Measurements from ENCODE around the gene OR10J1. TPM values are rescaled to one million over a fixed set of nuclear protein-coding genes. Genes with fewer than 3 reads are reported as not detected.

Gene OR10J1
- not detected in 2 replicates for total RNA-seq (2014; rRNA removed; shearing (Covaris generic))

- no peak for DNase-seq (ENCODE audit: low read depth in 1 of 2, low spot score in 2 of 2)
- Histone ChIP-seq H3K27ac (no peak within 1 kb of the TSS), H3K9me3 (replicated peaks) (no peaks in the 10 kb centered on the region), H3K27me3 (replicated peaks) (no peaks in the 10 kb centered on the region), H3K36me3 (no peaks in the 10 kb centered on the region), H3K4me1 (replicated peaks) (no peaks in the 10 kb centered on the region), H3K4me3 (no peak within 1 kb of the TSS)
Measured at GRCh38 chr1:159439422-159439821, at the start of gene OR10J1. TSS of gene OR10J1 (plus strand) at chr1:159439722. CDS start at chr1:159439792, 70 bp downstream.

- H3K4me1 ChIP-seq (replicated peaks), result no peaks in the 10 kb centered on the region
- no peak for DNase-seq (ENCODE audit: low read depth in 1 of 2, low spot score in 2 of 2)
- no peaks in the 10 kb centered on the region for H3K36me3 ChIP-seq
- no peak overlapping the region for H3K4me3 ChIP-seq
- no peaks in the 10 kb centered on the region for H3K9me3 ChIP-seq (replicated peaks)
- no peak overlapping the region for H3K27ac ChIP-seq
- no peaks in the 10 kb centered on the region for H3K27me3 ChIP-seq (replicated peaks)
Measured at GRCh38 chr1:159406821-159407220, 32.7 kb upstream of the OR10J1 start.

- no peak for DNase-seq (ENCODE audit: low read depth in 1 of 2, low spot score in 2 of 2)
- Histone ChIP-seq H3K36me3 (no peaks in the 10 kb centered on the region), H3K4me3 (no peak overlapping the region), H3K4me1 (replicated peaks) (no peaks in the 10 kb centered on the region), H3K9me3 (replicated peaks) (no peaks in the 10 kb centered on the region), H3K27me3 (replicated peaks) (no peaks in the 10 kb centered on the region), H3K27ac (no peak overlapping the region)
Measured at GRCh38 chr1:159408862-159409400, 30.6 kb upstream of the OR10J1 start.

- Histone ChIP-seq H3K27me3 (replicated peaks) (no peaks in the 10 kb centered on the region), H3K4me1 (replicated peaks) (no peaks in the 10 kb centered on the region), H3K36me3 (no peaks in the 10 kb centered on the region), H3K4me3 (no peak overlapping the region), H3K27ac (no peak overlapping the region), H3K9me3 (replicated peaks) (peaks cover 4% of the 10 kb centered on the region)
- DNase-seq (ENCODE audit: low read depth in 1 of 2, low spot score in 2 of 2), result no peak
Measured at GRCh38 chr1:159421821-159422220, 17.7 kb upstream of the OR10J1 start.

- 0 out of 2 replicates have a peak, but pooled peaks cover 2% of the 10 kb centered on the region for H3K9me3 ChIP-seq (replicated peaks)
- peak overlapping the region; percentile 49 for H3K27ac ChIP-seq
- no peaks in the 10 kb centered on the region for H3K36me3 ChIP-seq
- no peak for DNase-seq (ENCODE audit: low read depth in 1 of 2, low spot score in 2 of 2)
- no peaks in the 10 kb centered on the region for H3K27me3 ChIP-seq (replicated peaks)
- peaks cover 15% of the 10 kb centered on the region for H3K4me1 ChIP-seq (replicated peaks)
- no peak overlapping the region for H3K4me3 ChIP-seq
Measured at GRCh38 chr1:159428536-159428935, 11.0 kb upstream of the OR10J1 start.

GRCh38 chr1:159429074-159429861 is 10.3 kb upstream of the OR10J1 start:
- H3K4me3 ChIP-seq, result no peak overlapping the region
- H3K4me1 ChIP-seq (replicated peaks), result peaks cover 15% of the 10 kb centered on the region
- peak overlapping the region; percentile 50 for H3K27ac ChIP-seq
- DNase-seq (ENCODE audit: low read depth in 1 of 2, low spot score in 2 of 2), result peak; percentile 50 to 66
- no peaks in the 10 kb centered on the region for H3K27me3 ChIP-seq (replicated peaks)
- H3K36me3 ChIP-seq, result no peaks in the 10 kb centered on the region
- 0 out of 2 replicates have a peak, but pooled peaks cover 2% of the 10 kb centered on the region for H3K9me3 ChIP-seq (replicated peaks)

- H3K27ac ChIP-seq, result no peak overlapping the region
- no peak for DNase-seq (ENCODE audit: low read depth in 1 of 2, low spot score in 2 of 2)
- H3K4me3 ChIP-seq, result no peak overlapping the region
- H3K27me3 ChIP-seq (replicated peaks), result no peaks in the 10 kb centered on the region
- H3K36me3 ChIP-seq, result no peaks in the 10 kb centered on the region
- peaks cover 15% of the 10 kb centered on the region for H3K4me1 ChIP-seq (replicated peaks)
- H3K9me3 ChIP-seq (replicated peaks), result 0 out of 2 replicates have a peak, but pooled peaks cover 2% of the 10 kb centered on the region
Measured at GRCh38 chr1:159430985-159431384, 8.5 kb upstream of the OR10J1 start.

- Histone ChIP-seq H3K4me3 (no peak within 1 kb of the TSS), H3K27ac (no peak within 1 kb of the TSS), H3K4me1 (replicated peaks) (peaks cover 15% of the 10 kb centered on the region), H3K36me3 (no peaks in the 10 kb centered on the region), H3K27me3 (replicated peaks) (no peaks in the 10 kb centered on the region), H3K9me3 (replicated peaks) (0 out of 2 replicates have a peak, but pooled peaks cover 2% of the 10 kb centered on the region)
- no peak for DNase-seq (ENCODE audit: low read depth in 1 of 2, low spot score in 2 of 2)
Measured at GRCh38 chr1:159431904-159432303, 7.6 kb upstream of the OR10J1 start, which contains the start of gene OR10J4. TSS of gene OR10J4 (plus strand) at chr1:159432204.

- H3K9me3 ChIP-seq (replicated peaks), result no peaks in the 10 kb centered on the region
- DNase-seq (ENCODE audit: low read depth in 1 of 2, low spot score in 2 of 2), result no peak
- H3K4me3 ChIP-seq, result no peak overlapping the region
- H3K36me3 ChIP-seq, result no peaks in the 10 kb centered on the region
- no peaks in the 10 kb centered on the region for H3K27me3 ChIP-seq (replicated peaks)
- H3K27ac ChIP-seq, result no peak overlapping the region
- no peaks in the 10 kb centered on the region for H3K4me1 ChIP-seq (replicated peaks)
Measured at GRCh38 chr1:159436469-159436868, 3.1 kb upstream of the OR10J1 start.

- H3K27ac ChIP-seq, result no peak overlapping the region
- H3K27me3 ChIP-seq (replicated peaks), result no peaks in the 10 kb centered on the region
- no peaks in the 10 kb centered on the region for H3K4me1 ChIP-seq (replicated peaks)
- no peak for DNase-seq (ENCODE audit: low read depth in 1 of 2, low spot score in 2 of 2)
- no peaks in the 10 kb centered on the region; the same call in 1 of the 2 replicates for H3K9me3 ChIP-seq (replicated peaks)
- H3K4me3 ChIP-seq, result no peak overlapping the region
- H3K36me3 ChIP-seq, result no peaks in the 10 kb centered on the region
Measured at GRCh38 chr1:159441360-159441759, 1.8 kb downstream of the OR10J1 start.

- no peak overlapping the region for H3K4me3 ChIP-seq
- H3K36me3 ChIP-seq, result no peaks in the 10 kb centered on the region
- no peak for DNase-seq (ENCODE audit: low read depth in 1 of 2, low spot score in 2 of 2)
- H3K9me3 ChIP-seq (replicated peaks), result no peaks in the 10 kb centered on the region; the same call in 1 of the 2 replicates
- H3K27me3 ChIP-seq (replicated peaks), result no peaks in the 10 kb centered on the region
- no peak overlapping the region for H3K27ac ChIP-seq
- H3K4me1 ChIP-seq (replicated peaks), result no peaks in the 10 kb centered on the region
Measured at GRCh38 chr1:159442428-159442827, 2.9 kb downstream of the OR10J1 start.

- no peak overlapping the region for H3K4me3 ChIP-seq
- DNase-seq (ENCODE audit: low read depth in 1 of 2, low spot score in 2 of 2), result no peak
- no peak overlapping the region for H3K27ac ChIP-seq
- H3K36me3 ChIP-seq, result no peaks in the 10 kb centered on the region
- no peaks in the 10 kb centered on the region for H3K27me3 ChIP-seq (replicated peaks)
- H3K4me1 ChIP-seq (replicated peaks), result no peaks in the 10 kb centered on the region
- no peaks in the 10 kb centered on the region; the same call in 1 of the 2 replicates for H3K9me3 ChIP-seq (replicated peaks)
Measured at GRCh38 chr1:159443066-159443750, 3.7 kb downstream of the OR10J1 start.

- no peaks in the 10 kb centered on the region for H3K4me1 ChIP-seq (replicated peaks)
- H3K27ac ChIP-seq, result no peak overlapping the region
- H3K27me3 ChIP-seq (replicated peaks), result no peaks in the 10 kb centered on the region
Measured at GRCh38 chr1:159444511-159444910, 5.0 kb downstream of the OR10J1 start.

GRCh38 chr1:159448181-159448580 is 8.7 kb downstream of the OR10J1 start:
- Histone ChIP-seq H3K27ac (no peak overlapping the region), H3K36me3 (no peaks in the 10 kb centered on the region), H3K27me3 (replicated peaks) (no peaks in the 10 kb centered on the region), H3K4me1 (replicated peaks) (no peaks in the 10 kb centered on the region), H3K9me3 (replicated peaks) (no peaks in the 10 kb centered on the region; the same call in 1 of the 2 replicates), H3K4me3 (no peak overlapping the region)
- no peak for DNase-seq (ENCODE audit: low read depth in 1 of 2, low spot score in 2 of 2)

More at GRCh38 chr1:159444511-159444910, 5.0 kb downstream of the OR10J1 start:
- Histone ChIP-seq H3K9me3 (replicated peaks) (no peaks in the 10 kb centered on the region; the same call in 1 of the 2 replicates), H3K36me3 (no peaks in the 10 kb centered on the region), H3K4me3 (no peak overlapping the region)
- no peak for DNase-seq (ENCODE audit: low read depth in 1 of 2, low spot score in 2 of 2)

Measured in SJSA1 (cell line).